Activated CD8-positive, alpha-beta memory T cell treated with anti-CD3 and anti-CD28 coated beads, Interleukin-2, amount 50 U/mL, for 1 hour (primary cell): ENCODE measurements around the gene MKLN1.

Experiments used
- DNase-seq: peaks from one replicate; pipeline ENCODE4 v3.0.0-alpha.2; 2020; ENCODE audit errors: extremely low read depth

MKLN1 gene

GRCh38 chr7:131522325-131522930, 194.8 kb downstream of the MKLN1 start:
- no peak for DNase-seq

GRCh38 chr7:131524115-131524514, 196.4 kb downstream of the MKLN1 start:
- DNase-seq: no peak

DNA sequence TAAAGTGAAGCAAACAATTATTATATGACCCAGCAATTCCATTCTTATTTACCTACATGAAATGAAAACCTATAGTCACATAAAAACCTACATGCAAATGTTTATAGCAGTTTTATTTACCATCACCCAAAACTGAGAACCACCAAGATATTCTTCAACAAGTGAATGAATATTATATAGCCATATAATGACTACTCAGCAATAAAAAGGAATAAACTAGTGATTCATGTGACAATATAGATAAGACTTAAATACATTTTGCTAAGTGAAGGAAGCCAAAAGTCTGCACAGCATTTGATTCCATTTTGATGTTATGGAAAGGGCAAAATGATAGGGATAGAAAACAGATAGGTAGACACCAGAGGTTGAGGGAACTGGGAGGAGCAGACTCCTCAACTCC, 197.0 kb downstream of the MKLN1 start:
- no peak for DNase-seq

DNA sequence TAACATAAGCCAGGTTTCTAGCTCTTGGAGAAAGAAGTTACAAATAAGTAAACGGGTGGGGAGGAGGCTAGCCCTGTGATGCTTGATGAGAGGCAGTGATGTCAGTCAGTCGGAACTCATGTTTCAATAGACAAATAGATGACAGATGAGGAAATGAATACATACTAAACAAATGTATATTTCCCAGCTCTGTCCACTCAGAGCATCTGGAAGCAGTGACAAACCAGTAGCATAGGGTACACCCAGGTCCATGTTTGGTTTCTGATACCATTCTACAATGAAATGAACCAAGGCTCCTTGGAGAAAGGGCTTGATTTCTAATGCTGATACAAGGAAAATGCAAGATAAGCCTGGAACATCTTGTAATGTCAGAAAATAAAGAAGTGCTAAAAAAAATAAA, 198.1 kb downstream of the MKLN1 start:
- DNase-seq: no peak

DNA sequence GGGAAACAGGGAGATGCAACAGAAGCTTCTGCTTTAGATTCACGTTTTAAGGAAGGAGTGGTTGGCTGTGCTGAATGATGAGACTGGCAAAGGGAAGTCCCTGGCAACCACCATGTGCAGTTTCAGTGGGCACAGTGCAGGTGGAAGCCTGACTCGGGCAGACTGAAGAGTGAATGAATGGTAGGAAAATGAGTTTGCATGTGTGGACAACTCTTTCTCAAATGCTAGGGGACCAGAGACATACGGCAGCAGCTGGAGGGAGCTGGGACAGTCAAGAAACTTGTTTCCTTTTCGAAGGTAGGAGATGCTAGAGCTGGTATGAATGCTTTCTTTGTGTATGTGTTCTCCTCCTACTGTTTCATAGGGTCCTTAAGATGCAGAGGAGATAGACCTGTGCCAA, 199.8 kb downstream of the MKLN1 start:
- DNase-seq: no peak

- no peak for DNase-seq
These were observed 201.5 kb downstream of the MKLN1 start for GRCh38 chr7:131529179-131529578.

GRCh38 chr7:131529617-131530016, 201.9 kb downstream of the MKLN1 start:
- DNase-seq: no peak

GRCh38 chr7:131530137-131530536, 202.5 kb downstream of the MKLN1 start:
- DNase-seq: no peak

GRCh38 chr7:131532570-131533091, 205.0 kb downstream of the MKLN1 start:
- no peak for DNase-seq

DNA sequence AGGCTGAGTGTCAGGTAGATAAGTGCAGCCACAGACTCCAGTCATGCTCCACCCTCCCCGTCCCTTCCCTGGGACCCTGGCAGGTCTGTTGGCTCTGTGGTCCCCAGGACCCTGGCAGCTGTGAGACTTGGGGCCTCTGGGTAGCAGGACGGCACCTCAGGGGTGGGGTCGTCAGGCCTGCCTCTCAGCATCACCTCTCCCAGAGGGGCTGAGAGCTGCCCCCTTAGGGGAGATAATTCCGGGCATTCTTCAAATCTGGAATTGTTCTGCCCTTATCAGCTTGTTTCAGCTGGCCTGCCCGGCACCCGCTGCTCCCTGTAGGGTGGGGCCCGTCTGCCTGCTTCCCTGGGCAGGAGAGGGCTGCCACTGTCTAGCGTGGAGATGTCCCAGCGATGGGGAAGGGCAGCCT, 205.5 kb downstream of the MKLN1 start:
- no peak for DNase-seq

GRCh38 chr7:131533566-131534561, 206.2 kb downstream of the MKLN1 start:
- DNase-seq: no peak

DNA sequence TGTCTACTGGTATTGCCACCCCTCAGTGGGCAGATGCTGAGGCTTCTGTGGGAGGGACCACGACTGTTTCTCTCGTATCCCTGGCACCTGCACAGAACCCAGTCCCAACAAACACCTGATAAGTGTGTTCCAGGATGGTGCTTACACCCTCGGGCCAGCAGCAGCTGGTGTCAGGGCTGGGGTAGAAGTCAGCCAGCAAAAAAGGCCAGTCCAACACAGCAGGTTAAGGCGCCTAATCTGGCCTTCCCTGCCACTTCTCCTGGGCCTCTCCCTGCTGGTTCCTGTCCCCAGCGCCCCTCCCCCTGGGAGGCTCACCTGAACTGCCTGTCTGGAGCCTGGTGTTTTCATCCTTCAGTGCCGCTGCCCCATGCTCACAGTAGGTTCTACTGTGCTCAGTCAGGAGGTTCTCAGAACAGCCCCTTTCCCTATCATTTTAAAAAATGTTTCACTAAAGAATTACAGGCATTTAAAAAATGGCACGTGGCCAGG, 208.7 kb downstream of the MKLN1 start:
- no peak for DNase-seq

DNA sequence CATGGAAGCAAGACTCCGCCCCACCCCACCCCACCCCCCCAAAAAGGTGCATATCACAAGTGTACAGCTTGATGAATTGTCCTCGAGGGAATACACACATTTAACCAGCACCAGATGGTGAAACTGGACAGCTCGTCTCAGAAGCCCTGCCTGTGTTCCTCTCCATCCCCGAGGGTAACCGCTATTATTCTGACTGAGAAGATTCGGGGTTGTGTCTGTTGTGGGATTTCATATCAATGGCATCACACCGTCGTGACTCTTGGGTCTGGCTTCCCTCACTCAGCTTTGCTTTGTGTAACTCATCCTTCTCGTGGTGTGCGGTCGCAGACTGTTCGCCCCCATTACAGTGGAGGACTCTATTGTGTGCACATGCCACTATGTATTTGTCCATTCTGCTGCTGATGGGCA, 209.9 kb downstream of the MKLN1 start:
- no peak for DNase-seq

DNA sequence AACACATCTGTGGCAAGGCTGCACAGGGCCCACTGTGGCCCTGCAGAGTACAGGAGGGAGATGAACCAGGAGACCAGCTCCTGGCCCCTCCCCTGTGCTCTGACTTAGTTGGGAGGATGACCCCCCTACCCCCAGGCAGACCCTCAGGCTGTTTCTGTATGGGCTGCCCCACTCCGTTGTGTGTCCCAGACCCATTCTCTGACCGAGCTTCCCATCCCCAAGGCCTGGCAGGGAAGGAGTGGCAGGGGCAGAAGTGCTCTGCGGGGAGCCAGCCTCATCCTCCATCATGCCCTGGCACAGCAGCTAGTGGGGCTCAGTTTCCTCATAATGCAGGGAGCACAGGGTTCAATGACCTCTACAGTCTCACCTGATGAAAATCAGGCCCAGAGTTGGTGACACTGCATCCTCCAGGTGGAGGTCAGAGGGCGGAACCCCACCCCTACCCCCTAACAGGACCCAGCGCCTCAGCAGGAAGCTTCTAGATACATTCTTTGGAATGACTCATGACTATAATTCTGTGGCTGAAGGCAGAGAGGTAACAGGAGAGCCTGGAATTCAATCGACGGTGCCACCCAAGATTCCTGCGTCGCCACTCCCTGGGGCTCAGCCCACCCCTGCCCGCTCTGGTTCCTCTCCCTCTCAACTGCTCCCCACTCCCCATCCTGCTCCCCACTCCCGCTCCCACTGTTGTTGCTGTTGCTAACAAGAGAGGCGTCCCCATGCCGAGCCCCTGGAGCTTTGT, 210.6 kb downstream of the MKLN1 start:
- DNase-seq: no peak

- DNase-seq: no peak
These were observed 211.1 kb downstream of the MKLN1 start for GRCh38 chr7:131538813-131539179.

- no peak for DNase-seq
These were observed 213.0 kb downstream of the MKLN1 start for GRCh38 chr7:131540491-131541162.

DNA sequence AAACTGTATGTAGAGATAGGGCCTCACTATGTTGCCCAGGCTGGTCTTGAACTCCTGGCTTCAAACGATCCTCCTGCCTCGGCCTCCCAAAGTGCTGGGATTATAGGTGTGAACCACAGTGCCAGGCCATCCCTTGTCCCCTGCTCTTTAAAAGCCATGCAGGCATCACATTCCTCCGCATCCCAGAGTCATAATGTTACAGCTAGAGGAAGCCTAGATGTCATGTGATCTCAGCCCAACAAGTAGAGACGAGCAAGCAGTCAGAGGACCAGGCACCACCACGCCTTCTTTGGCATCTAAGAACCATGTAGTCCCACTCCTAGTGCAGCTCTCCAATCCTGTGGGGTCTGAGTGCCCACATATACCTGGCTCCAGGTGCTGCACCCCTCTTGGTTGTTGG, 215.6 kb downstream of the MKLN1 start:
- DNase-seq: no peak

DNA sequence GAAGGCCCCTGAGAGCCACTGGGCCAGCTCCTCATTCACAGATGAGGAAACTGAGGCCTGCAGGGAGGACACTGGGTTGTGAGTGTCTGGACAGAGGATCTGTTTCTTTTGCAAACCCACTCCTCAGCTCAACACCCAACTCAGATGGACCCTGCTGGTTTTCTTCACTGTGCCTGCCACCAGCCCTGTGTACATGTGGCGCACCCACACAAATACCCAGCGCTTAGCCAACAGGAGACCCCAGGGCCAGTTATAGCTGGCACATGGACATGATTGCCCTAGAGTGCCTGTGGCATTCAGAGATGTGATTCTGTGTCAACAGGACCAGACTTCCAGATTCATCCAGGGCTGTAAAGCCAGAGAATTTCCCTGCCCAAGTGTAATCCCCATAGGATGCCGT, 216.3 kb downstream of the MKLN1 start:
- DNase-seq: no peak

GRCh38 chr7:131544449-131545301, 217.0 kb downstream of the MKLN1 start:
- DNase-seq: no peak

- no peak for DNase-seq
These were observed 218.4 kb downstream of the MKLN1 start for GRCh38 chr7:131546126-131546525.
